COR-L47 (cell line): Measurements from ENCODE around the gene CDK2AP2.
A peak's percentile ranks its signal among the peaks of the same experiment; 100 is the strongest.
"Not testable (repeated sequence)": the region's sequence is repeated elsewhere in the genome, so short reads cannot be mapped to it uniquely, and the experiment has no call there.

ENCODE experiments used
- DNase-seq: peaks from one replicate; lab custom pipeline; 2025; lab: John Stamatoyannopoulos, UW

Gene CDK2AP2

GRCh38 chr11:67466367-67466766 lies 41.6 kb downstream of the CDK2AP2 start:
- no peak for DNase-seq

GRCh38 chr11:67465530-67465929 lies 42.4 kb downstream of the CDK2AP2 start:
- not testable (repeated sequence) for DNase-seq

- no peak for DNase-seq
These were observed 42.8 kb downstream of the CDK2AP2 start for GRCh38 chr11:67465189-67465510.

- peak; percentile 86 for DNase-seq
These were observed 43.4 kb downstream of the CDK2AP2 start for GRCh38 chr11:67464411-67465188.

GRCh38 chr11:67463680-67464410 lies 44.1 kb downstream of the CDK2AP2 start:
- DNase-seq: no peak

GRCh38 chr11:67463186-67463585 lies 44.8 kb downstream of the CDK2AP2 start:
- no peak for DNase-seq

- no peak for DNase-seq
These were observed 49.7 kb downstream of the CDK2AP2 start for GRCh38 chr11:67458266-67458665.

- DNase-seq: no peak
These were observed 50.5 kb downstream of the CDK2AP2 start for GRCh38 chr11:67457453-67457852.
